GM21381 (cell line): Measurements from ENCODE around the gene ALG13.
"Not testable (repeated sequence)": the region's sequence is repeated elsewhere in the genome, so short reads cannot be mapped to it uniquely, and the experiment has no call there.

ENCODE experiments used
- ATAC-seq: cut with Tn5 transposase; IDR thresholded peaks from one replicate; pipeline ENCODE4 v1.9.1; 2021; ENCODE audit warnings: mild to moderate bottlenecking, moderate library complexity; ENCODE audit not compliant: unreplicated experiment

The ALG13 gene

DNA sequence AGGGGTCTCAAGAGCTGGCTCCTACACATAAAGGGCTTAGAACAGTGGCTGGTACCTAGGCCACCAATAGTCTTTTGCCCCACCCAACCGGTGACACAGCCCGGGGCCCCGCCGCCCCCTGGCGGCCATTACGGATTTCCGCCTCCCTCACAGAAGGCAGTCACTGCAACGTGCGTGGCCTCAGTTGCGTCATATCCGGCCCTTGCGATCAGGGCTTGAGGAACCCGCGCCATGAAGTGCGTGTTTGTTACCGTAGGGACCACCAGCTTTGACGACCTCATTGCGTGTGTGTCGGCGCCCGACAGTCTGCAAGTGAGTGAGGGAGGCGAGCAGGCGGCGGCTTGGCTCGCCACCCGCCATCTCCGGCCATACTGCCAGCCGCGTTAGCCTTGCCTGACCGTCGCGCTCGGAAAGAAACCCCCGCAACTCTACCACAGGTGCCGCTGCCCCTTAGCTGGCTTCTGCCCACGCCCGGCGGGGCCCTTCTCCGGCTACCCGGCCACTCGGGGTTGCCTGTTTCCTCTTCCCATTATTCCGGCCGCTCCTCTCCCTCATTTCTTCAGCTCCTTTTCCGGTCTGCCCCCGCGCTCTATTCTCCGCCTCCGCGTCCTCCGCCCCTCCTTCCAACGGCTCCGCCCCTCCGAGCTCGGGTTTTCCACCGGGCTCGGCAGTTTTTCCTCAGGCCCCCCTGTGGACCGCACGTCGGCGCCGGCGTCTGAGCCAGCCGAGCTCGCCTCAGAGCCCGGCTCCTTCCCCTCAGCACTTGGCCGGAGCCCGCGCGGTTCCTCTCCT is at the start of gene ALG13:
Gene ALG13, plus strand, starts transcription at position 183 of the 792 bp plus-strand sequence. Its CDS starts 49 bp downstream, at position 232.
- peak; percentile 96 for ATAC-seq

DNA sequence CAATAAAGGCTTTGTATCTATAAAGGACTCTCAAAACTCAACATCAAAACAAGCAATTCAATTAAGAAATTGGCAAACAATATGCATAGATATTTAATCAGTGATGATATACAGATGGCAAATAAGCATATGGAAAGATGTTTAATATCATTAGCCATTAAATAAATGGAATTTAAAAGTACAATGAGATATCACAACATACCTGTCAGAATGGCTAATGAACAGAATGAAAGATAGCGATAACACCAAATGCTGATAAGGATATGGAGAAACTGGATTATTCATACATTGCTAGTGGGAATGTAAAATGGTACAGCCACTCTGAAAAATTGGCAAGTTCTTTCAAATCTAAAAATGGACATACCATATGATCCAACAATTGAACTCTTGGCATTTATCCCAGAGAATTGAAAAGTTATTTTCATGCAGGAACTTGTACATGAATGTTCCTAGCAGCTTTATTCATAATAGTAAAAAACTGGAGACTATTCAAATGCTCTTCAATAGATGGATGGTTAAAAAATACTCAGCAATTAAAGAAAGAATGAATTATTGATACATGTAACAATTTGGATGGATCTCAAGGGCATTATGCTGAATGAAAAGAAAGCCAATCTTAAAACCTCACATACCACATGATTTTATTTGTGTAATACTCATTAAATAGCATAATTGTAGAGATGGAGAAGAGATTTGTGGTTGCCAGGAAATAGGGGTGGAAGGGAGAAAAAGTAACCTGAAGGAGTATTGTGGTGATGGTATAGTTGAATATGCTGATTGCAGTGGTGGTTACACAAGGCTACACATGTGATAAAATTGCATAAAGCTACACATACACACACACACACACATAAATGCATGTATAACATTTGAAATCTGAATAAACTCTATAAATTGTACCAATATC is 45.9 kb upstream of the ALG13 start:
- ATAC-seq = no peak

DNA sequence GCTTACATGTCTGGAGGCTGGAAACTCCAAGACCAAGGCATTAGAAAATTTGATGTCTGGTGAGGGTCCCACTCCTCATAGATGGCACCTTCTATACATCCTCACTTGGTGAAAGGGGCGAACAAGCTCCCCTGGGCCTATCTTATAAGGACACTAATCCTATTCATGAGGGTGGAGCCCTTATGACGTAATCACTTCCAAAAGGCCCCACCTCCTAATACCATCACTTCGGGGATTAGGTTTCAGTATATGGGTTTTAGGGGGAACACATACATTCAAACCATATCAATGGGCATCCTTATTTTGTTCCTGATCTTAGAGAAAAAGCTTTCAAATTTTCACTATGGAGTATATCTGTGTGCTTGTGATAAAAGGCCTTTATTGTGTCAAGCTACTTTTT is 39.0 kb upstream of the ALG13 start:
- no peak for ATAC-seq

DNA sequence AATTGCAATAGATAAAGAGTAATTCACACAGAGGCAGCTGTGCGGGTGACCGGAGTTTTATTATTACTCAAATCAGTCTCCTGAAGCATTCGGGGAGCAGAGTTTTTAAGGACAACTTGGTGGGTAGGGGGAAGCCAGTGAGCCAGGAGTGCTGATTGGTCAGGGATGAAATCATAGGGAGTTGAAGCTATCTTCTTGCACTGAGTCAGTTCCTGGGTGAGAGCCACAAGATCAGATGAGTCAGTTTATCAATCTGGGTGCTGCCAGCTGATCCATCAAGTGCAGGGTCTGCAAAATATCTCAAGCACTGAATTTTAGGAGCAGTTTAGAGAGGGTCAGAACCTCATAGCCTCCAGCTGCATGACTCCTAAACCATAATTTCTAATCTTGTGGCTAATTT is 35.8 kb upstream of the ALG13 start:
- ATAC-seq = not testable (repeated sequence)

DNA sequence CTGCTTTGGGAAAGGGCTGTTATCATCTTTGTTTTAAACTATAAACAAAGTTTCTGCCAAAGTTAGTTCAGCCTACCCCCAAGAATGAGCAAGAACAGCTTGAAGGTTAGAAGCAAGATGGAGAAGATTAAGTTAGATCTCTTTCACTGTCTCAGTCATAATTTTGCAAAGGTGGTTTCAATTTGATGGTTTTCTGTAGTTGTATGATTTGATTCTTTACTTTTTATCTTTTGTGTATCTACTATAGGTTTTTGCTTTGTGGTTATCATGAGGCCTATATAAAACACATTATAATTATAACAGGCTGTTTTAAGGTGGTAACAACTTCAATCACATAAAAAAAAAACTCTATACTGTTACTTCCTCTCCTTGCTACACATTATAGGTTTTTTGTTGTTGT is 35.4 kb upstream of the ALG13 start:
- ATAC-seq = no peak

DNA sequence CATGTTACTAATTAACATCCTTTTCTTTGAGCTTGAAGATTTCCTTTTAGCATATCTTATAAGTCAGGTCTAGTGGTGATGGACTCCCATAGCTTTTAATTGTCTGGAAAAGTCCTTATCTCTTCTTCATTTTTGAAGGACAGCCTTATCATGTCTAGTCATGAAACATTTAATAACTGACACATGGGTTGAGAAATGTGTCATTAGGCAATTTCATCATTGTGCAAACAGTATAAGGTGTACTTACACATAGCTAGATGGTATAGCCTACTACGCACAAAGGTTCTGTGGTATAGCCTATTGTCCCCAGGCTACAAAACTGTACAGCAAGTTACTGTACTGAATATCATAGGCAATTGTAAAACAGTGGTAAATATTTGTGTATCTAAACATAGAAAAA is 34.5 kb upstream of the ALG13 start:
- ATAC-seq = no peak

DNA sequence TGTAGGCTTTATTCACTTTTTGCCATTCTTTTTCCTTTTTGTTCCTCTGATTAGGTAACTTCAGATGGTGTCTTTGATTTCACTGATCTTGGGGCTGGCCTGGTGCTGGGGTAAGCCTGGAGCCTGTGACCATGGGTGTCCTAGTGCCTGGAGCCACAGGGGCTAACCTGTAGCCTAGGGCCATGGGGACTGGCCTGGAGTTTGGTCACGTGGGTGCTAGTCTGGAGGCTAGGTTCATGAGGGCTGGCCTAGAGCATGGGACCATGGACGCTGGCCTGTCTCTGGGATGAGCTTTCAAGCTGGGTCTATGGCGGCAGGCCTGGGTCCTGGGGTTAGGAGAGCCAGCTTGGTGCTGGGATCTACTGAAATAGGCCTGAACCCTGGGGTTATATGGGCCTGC is 32.2 kb upstream of the ALG13 start:
- ATAC-seq = no peak

DNA sequence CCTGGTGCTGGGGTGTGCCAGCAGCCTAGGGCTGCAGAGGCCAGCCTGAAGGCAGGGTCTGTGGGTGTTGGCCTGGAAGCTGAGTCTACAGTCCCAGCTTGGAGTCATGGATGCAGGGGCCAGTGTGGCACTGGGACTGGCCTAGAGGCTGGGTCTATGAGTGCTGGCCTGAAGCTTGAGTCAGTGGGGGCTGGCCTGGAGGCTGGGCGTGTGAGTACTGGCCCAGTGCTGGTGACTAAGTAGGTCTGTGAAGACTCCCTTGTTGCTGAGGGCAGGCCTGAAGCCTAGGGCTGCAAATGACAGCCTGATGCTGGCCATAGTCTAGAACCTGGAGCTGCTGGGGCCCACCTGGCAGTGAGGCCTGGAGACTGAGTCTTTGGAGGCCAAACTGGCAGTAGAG is 31.3 kb upstream of the ALG13 start:
- no peak for ATAC-seq

DNA sequence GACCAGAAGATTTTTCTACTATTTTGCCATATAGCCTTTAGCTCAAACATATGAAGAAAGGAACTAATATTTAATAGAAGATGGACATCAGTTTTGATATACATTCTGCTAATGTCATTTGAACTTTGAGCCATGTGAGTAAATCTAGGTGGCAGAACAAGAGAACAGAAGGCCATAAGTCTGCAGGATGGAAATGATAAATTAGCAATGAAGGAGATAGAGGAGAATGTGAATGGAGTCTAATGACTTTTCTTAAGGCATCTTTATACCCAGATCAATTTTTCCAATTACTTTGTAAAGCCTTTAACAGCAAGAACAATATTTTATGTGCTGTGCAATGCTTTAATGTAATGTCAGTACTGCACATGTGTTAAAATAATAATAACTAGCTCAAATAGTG is 30.1 kb upstream of the ALG13 start:
- no peak for ATAC-seq

DNA sequence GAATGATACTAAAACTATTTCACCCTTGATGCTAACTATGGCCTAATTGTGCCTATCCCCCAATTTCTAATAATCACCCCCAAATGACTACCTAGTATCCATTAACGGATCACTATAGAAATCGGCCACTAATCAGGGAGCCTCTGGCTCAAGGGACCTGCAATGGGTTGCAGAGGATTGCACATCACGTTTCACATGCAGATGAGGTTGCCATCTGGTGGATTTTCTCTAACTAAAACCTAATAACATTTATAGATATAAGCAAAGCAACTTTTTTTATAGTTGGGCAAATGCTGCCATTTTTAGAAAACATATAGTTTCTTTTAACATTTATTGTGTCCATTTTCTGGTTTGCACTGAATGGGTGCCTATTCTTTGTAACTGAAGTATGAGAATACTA is 28.3 kb upstream of the ALG13 start:
- no peak for ATAC-seq

DNA sequence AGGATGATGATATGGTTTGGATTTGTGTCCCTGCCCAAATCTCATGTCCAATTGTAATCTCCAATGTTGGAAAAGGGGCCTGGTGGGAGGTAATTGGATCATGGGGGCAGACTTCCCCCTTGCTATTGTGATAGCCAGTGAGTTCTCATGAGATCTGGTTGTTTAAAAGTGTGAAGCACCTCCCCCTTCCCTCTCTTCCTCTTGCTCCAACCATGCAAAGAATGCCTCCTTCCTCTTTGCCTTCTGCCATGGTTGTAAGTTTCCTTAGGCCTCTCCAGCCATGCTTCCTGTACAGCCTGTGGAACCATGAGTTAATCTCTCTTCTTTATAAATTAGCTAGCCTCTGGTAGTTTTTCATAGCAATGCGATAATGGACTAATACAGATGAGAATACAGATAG is 19.7 kb upstream of the ALG13 start:
- ATAC-seq = no peak

DNA sequence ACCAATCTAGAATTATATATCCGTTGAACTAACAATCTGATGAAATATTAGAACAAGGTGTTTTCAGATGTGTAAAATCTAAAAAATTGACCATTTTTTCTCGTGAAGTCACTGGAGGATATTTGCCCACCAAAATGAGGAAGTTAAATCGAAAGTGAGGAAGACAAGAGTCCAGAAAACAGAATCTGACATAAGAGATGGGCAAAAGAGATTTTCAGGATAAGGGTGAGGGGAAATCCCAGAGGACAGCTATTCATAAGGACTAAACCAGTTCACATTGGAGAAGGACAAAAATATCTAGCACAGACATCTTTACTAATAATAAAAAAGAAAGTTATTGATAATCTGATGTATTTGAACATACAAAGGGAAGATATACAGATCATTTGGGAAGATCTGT is 18.7 kb upstream of the ALG13 start:
- ATAC-seq = no peak

DNA sequence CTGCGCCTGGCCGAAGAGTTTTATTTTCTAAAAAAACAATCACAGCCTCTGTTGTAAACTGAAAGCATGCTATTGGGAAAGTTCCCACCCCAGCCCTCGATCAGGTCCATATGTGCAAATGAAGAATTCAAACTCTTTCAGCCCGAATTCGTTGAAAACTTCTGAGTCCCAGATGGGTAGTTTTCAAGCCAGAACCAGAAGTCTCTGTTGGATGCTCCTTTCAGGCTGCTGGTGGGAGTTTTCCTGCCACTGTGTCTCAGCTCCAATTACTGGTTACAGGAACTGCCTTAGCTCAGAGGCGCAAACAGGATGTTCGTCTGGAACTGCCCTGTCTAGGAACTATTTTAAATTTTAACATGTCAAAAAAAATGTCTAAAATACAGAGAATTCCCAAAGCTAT is 9.3 kb upstream of the ALG13 start:
- no peak for ATAC-seq

DNA sequence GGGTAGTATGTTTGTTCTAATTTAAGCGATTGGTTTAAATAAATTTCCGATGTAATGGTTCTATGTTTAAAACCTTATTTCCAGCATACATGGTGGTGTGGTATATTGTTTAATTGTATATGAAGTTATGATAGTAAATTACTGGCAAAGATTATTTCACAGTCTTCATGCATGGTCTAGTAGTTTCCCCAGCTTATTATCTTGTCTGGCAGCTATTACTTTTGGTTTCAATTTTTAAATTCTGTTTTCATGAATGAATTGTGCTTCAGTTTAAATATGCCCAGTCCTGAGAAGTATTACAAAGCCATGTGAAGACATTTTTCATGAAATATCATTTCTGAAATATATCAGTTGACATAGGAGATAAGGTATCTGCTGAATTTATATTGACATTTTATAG is 6.3 kb downstream of the ALG13 start:
- no peak for ATAC-seq

DNA sequence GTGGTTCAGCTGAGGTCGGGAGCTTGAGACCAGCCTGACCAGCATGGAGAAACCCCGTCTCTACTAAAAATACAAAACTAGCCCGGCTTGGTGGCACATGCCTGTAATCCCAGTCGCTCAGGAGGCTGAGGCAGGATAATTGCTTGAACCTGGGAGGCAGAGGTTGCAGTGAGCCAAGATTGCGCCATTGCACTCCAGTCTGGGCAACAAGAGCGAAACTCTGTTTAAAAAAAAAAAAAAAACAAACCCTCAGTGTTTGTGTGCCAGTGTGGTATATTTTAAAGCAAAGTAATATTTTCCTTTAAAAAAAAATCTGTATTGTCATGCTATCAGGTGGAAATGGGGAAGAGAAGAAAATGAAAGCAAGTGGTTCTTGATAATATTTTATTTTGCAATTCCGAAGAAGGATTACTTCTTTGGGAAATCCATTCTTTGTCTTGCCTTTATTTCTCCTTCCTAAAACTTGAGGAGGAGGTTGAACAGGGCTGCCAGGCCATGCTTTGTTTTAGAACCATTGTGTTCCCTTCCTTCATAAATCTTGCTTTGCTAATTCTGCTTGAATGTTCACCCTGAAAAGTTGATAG is 14.4 kb downstream of the ALG13 start:
- ATAC-seq = no peak

DNA sequence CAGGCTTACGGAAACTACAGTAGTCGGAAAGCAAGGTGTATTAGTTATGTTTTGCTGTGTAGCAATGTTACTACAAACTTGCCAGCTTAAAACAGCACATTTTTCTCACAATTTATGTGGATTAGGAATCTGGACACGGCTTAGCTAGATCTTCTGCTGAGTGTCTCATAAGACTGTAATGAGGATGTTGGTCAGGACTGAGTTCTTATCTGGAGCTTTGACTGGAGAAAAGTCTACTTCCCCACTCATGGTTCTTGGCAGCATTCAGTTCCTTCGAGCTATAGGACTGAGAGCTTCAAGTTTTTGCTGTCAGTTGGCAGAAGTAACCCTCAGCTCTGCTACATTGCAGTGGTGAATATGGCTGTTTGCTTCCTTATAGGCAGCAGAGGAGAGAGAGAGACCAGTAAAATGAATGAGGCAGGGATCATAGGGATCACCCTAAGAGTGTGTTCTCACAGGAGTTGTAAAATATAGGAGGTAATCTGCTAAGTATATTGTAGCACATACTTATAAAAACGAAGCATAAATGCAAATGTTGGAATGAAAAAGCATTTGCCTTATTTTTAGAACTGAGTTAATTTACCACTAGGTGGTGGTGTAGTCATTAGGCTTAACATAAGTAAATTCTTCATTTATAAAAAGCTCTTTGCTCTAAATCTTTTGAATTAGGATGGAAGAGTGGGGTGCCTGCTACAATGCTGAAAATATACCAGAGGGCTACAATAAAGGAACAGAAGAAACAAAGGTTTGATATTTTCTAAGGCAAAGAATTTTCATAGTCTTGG is 38.6 kb downstream of the ALG13 start:
- ATAC-seq = no peak

DNA sequence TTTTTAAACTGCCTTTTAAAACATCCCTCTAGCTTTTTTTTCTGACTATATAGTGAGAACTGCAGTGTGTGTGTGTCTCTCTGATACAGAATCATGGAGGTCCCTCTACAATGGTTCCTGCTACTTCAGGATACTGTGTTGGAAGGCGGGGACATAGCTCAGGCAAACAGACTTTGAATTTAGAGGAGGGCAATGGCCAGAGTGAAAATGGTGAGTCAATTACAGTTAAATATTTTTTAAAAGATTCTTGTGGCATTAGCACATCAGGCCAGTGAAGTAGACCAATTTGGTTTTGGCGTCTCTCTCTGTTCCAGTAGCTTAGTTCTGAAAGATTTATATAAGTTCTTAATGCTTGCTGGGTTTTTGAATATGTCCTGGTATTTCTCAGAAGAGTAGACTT is 47.1 kb downstream of the ALG13 start:
- no peak for ATAC-seq

DNA sequence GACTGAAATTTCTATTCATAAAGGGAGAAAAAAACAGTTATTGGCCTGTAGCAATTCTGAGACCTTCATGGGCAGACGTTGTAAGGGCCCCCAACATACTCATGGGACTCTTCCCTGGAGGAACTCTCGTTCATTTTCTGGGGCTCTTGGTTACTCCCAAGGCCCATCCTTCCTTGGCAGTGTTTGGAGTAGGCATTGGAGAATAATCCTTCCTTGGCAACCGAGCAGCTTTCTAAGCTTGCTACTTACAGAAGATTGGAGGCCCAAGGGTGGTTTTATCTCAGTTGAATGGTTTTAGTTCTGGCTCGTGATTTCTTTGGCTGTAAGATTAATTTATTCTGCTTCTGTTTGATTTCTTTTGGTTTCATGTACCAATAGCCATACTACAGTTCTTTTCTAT is 50.4 kb downstream of the ALG13 start:
- ATAC-seq = no peak

DNA sequence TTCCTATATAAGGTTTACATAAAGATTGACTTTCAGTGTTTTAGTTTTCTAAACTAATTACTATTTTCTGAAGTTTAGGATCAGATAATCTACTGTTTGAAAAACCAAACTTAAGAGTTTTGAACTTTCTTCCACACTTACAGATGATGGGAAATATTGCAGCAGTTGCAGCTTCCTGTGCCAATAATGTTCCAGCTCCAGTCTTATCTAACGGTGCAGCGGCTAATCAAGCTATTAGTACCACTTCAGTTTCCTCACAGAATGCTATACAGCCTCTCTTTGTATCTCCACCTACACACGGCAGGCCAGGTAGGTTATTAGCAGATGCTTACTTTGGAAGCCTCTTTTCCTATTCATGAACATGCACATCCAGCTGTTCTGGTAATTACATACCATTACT is 55.6 kb downstream of the ALG13 start:
- ATAC-seq = no peak

DNA sequence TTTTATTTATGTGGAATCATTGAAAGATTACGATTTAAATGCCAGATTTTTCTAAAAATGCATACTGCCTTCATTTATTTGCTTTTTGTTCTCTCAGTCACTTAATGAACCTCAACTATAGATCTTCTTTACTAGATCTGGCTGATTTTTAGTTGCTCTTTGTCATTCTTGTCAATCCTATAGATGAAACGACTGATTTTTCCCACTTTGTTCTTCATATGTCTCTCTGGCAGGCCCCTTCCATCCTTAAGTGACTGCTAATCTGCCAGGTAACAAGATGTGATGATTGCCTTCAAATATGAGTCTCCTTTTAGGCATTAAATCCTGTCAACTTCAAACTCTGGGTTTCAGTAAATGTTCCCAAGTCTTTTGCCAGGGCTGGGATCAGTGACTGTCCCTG is 61.0 kb downstream of the ALG13 start:
- no peak for ATAC-seq

DNA sequence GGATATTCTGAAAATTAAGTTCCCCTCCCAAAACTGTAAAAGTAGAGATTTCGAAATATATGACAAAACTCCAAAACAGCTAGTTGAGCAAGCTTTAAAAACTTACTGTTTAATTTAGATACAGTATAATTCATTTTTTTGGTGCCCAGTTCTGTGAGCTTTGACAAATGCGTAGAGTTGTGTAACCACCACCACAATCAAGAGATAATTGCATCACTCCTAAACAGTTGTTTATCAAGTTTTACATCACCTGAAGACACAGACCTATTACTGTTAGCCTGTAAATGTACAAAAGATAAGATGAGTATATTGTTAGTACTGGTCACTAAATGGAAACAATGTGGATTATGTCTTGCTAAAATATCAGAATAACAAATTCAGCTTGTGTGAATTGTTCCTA is 62.3 kb downstream of the ALG13 start:
- no peak for ATAC-seq
